Chondrocyte (in vitro differentiated cells): ENCODE measurements around the gene MEIS3. TPM values are rescaled to one million over a fixed set of nuclear protein-coding genes. Genes with fewer than 3 reads are reported as not detected.
"Not testable (repeated sequence)": the region's sequence is repeated elsewhere in the genome, so short reads cannot be mapped to it uniquely, and the experiment has no call there.

Source experiments
- DNase-seq: peaks from one replicate; pipeline ENCODE4 v3.0.0; 2021; ENCODE audit warnings: mixed read lengths, low spot score
- H3K27ac Mint-ChIP-seq: one replicate; pipeline ENCODE4 v1.8.0; 2021; ENCODE audit warnings: mild to moderate bottlenecking, moderate library complexity, mixed read lengths; ENCODE audit not compliant: unreplicated experiment
- H3K27me3 Mint-ChIP-seq: 2 replicates; pipeline ENCODE4 v1.8.0; 2021; ENCODE audit warnings: low read depth, mixed read lengths
- H3K36me3 Mint-ChIP-seq: 2 replicates; pipeline ENCODE4 v1.8.0; 2021; ENCODE audit warnings: low read depth, mixed read lengths
- H3K4me1 Mint-ChIP-seq: 2 replicates; pipeline ENCODE4 v1.8.0; 2021; ENCODE audit warnings: low read depth, mild to moderate bottlenecking, mixed read lengths
- H3K4me3 Mint-ChIP-seq: one replicate; pipeline ENCODE4 v1.8.0; 2021; ENCODE audit warnings: mild to moderate bottlenecking, moderate library complexity, mixed read lengths; ENCODE audit not compliant: unreplicated experiment
- H3K9me3 Mint-ChIP-seq: 2 replicates; pipeline ENCODE4 v1.8.0; 2021; ENCODE audit warnings: low read depth, mixed read lengths
- CTCF ChIP-seq: fragments of 200-600 bp; sonication (generic); IDR thresholded peaks from 2 replicates; pipeline ENCODE4 v1.5.0; 2021; ENCODE audit warnings: antibody characterized with exemption, mild to moderate bottlenecking, moderate library complexity
- total RNA-seq: library from RNA; stranded (reverse); gene quantifications from 3 replicates; pipeline ENCODE4 v1.2.1, GENCODE V29; 2021

The MEIS3 gene
- total RNA-seq, 1 donor from 2014 or later: 79.5 TPM

GRCh38 chr19:47373246-47374240 is 45.8 kb downstream of the MEIS3 start:
- H3K4me3 Mint-ChIP-seq: no peak overlapping the region
- no peak for TF ChIP-seq CTCF
- H3K36me3 Mint-ChIP-seq: peaks cover 18% of the 10 kb centered on the region
- H3K27ac Mint-ChIP-seq: no peak overlapping the region
- no peak for DNase-seq
- no peaks in the 10 kb centered on the region for H3K27me3 Mint-ChIP-seq
- H3K4me1 Mint-ChIP-seq: peaks cover 11% of the 10 kb centered on the region
- H3K9me3 Mint-ChIP-seq: no peaks in the 10 kb centered on the region

GRCh38 chr19:47372603-47373002 is 46.7 kb downstream of the MEIS3 start:
- Mint-ChIP-seq H3K4me1 (peaks cover 11% of the 10 kb centered on the region), H3K9me3 (no peaks in the 10 kb centered on the region), H3K27me3 (no peaks in the 10 kb centered on the region), H3K4me3 (no peak overlapping the region), H3K36me3 (peaks cover 18% of the 10 kb centered on the region), H3K27ac (no peak overlapping the region)
- no peak for TF ChIP-seq CTCF
- DNase-seq: no peak

GRCh38 chr19:47371261-47371660 is 48.1 kb downstream of the MEIS3 start:
- H3K4me1 Mint-ChIP-seq: peaks cover 11% of the 10 kb centered on the region
- no peak overlapping the region for H3K4me3 Mint-ChIP-seq
- H3K27me3 Mint-ChIP-seq: no peaks in the 10 kb centered on the region
- DNase-seq: no peak
- H3K36me3 Mint-ChIP-seq: peaks cover 18% of the 10 kb centered on the region
- H3K9me3 Mint-ChIP-seq: no peaks in the 10 kb centered on the region
- no peak overlapping the region for H3K27ac Mint-ChIP-seq
- TF ChIP-seq CTCF: no peak

GRCh38 chr19:47370045-47370611 is 49.2 kb downstream of the MEIS3 start:
- Mint-ChIP-seq H3K36me3 (peaks cover 16% of the 10 kb centered on the region), H3K9me3 (no peaks in the 10 kb centered on the region), H3K4me3 (no peak overlapping the region), H3K27me3 (no peaks in the 10 kb centered on the region), H3K4me1 (peaks cover 11% of the 10 kb centered on the region), H3K27ac (peak overlapping the region; percentile 4)
- no peak for DNase-seq
- TF ChIP-seq CTCF: no peak

GRCh38 chr19:47365455-47365854 is 53.9 kb downstream of the MEIS3 start:
- H3K4me3 Mint-ChIP-seq, H3K27ac Mint-ChIP-seq, H3K27me3 Mint-ChIP-seq, H3K9me3 Mint-ChIP-seq, DNase-seq: not testable (repeated sequence)
- Mint-ChIP-seq H3K4me1 (peaks cover 17% of the 10 kb centered on the region), H3K36me3 (peaks cover 20% of the 10 kb centered on the region)
